ENCODE results near the gene DCP1B.

GRCh38 chr12:1915082-1915968 is 88.9 kb downstream of the DCP1B start:
- TF ChIP-seq EP300 (IDR thresholded peaks at IDR 0.05) (no peak), CTCF (IDR thresholded peaks at IDR 0.05) (no peak)
